IPS-20b (cell line): Measurements from ENCODE around the gene KY.

Source experiments
- H3K27ac ChIP-seq: one replicate; pipeline ENCODE4 v1.5.1; 2013; ENCODE audit warnings: low read length
- H3K27me3 ChIP-seq: 2 replicates; pipeline ENCODE4 v1.6.1; 2013; ENCODE audit warnings: mild to moderate bottlenecking, low read length, inconsistent platforms; ENCODE audit not compliant: insufficient read depth
- H3K36me3 ChIP-seq: 2 replicates; pipeline ENCODE4 v1.6.1; 2013; ENCODE audit warnings: low read depth, mild to moderate bottlenecking, inconsistent platforms, low read length, moderate library complexity; ENCODE audit not compliant: insufficient read depth
- H3K4me1 ChIP-seq: 2 replicates; pipeline ENCODE4 v1.6.1; 2013; ENCODE audit warnings: mild to moderate bottlenecking, control low read depth, inconsistent platforms, low read length, moderate library complexity; ENCODE audit not compliant: insufficient read depth
- H3K4me3 ChIP-seq: 2 replicates; pipeline ENCODE4 v1.5.1; 2013; ENCODE audit warnings: mild to moderate bottlenecking, low read length, inconsistent platforms
- H3K9ac ChIP-seq: 2 replicates; pipeline ENCODE4 v1.6.1; 2013; ENCODE audit warnings: low read depth, mild to moderate bottlenecking, inconsistent platforms, low read length, moderate library complexity
- H3K9me3 ChIP-seq: 2 replicates; pipeline ENCODE4 v1.6.1; 2013; ENCODE audit warnings: mild to moderate bottlenecking, low read depth, low read length, inconsistent platforms; ENCODE audit not compliant: insufficient read depth

Gene KY

GRCh38 chr3:134641671-134642300, 9.0 kb downstream of the KY start:
- H3K27ac ChIP-seq, result no peak overlapping the region
- no peak overlapping the region for H3K4me3 ChIP-seq
- no peaks in the 10 kb centered on the region for H3K36me3 ChIP-seq
- H3K9ac ChIP-seq, result no peak overlapping the region
- H3K4me1 ChIP-seq, result peaks cover 10% of the 10 kb centered on the region; the same call in 1 of the 2 replicates
- H3K9me3 ChIP-seq, result no peaks in the 10 kb centered on the region
- H3K27me3 ChIP-seq, result peaks cover 37% of the 10 kb centered on the region

GRCh38 chr3:134640872-134641470, 9.9 kb downstream of the KY start:
- H3K36me3 ChIP-seq, result no peaks in the 10 kb centered on the region
- H3K27ac ChIP-seq, result no peak overlapping the region
- H3K4me3 ChIP-seq, result no peak overlapping the region
- H3K9ac ChIP-seq, result no peak overlapping the region
- H3K9me3 ChIP-seq, result no peaks in the 10 kb centered on the region
- peaks cover 14% of the 10 kb centered on the region; the same call in 1 of the 2 replicates for H3K4me1 ChIP-seq
- peaks cover 29% of the 10 kb centered on the region; the same call in 1 of the 2 replicates for H3K27me3 ChIP-seq

GRCh38 chr3:134640378-134640777, 10.4 kb downstream of the KY start:
- no peaks in the 10 kb centered on the region for H3K36me3 ChIP-seq
- no peak overlapping the region for H3K9ac ChIP-seq
- peaks cover 14% of the 10 kb centered on the region; the same call in 1 of the 2 replicates for H3K4me1 ChIP-seq
- H3K27me3 ChIP-seq, result peaks cover 23% of the 10 kb centered on the region; the same call in 1 of the 2 replicates
- H3K27ac ChIP-seq, result no peak overlapping the region
- H3K4me3 ChIP-seq, result no peak overlapping the region
- no peaks in the 10 kb centered on the region for H3K9me3 ChIP-seq

- H3K4me3 ChIP-seq, result no peak overlapping the region
- H3K9me3 ChIP-seq, result no peaks in the 10 kb centered on the region
- no peak overlapping the region for H3K9ac ChIP-seq
- H3K36me3 ChIP-seq, result no peaks in the 10 kb centered on the region
- H3K27me3 ChIP-seq, result peaks cover 13% of the 10 kb centered on the region; the same call in 1 of the 2 replicates
- no peak overlapping the region for H3K27ac ChIP-seq
- peaks cover 14% of the 10 kb centered on the region; the same call in 1 of the 2 replicates for H3K4me1 ChIP-seq
Measured at GRCh38 chr3:134638385-134639030, 12.3 kb downstream of the KY start.

GRCh38 chr3:134636406-134636805, 14.4 kb downstream of the KY start:
- Histone ChIP-seq H3K4me1 (peaks cover 7% of the 10 kb centered on the region; the same call in 1 of the 2 replicates), H3K9me3 (no peaks in the 10 kb centered on the region), H3K36me3 (no peaks in the 10 kb centered on the region), H3K27me3 (0 out of 2 replicates have a peak, but pooled peaks cover 4% of the 10 kb centered on the region), H3K9ac (no peak overlapping the region), H3K27ac (no peak overlapping the region), H3K4me3 (no peak overlapping the region)

GRCh38 chr3:134630506-134630905, 20.3 kb downstream of the KY start:
- Histone ChIP-seq H3K4me3 (no peak overlapping the region), H3K27me3 (no peaks in the 10 kb centered on the region), H3K9me3 (no peaks in the 10 kb centered on the region; the same call in 1 of the 2 replicates), H3K9ac (no peak overlapping the region), H3K27ac (no peak overlapping the region), H3K36me3 (no peaks in the 10 kb centered on the region), H3K4me1 (no peaks in the 10 kb centered on the region)

GRCh38 chr3:134628884-134629283, 21.9 kb downstream of the KY start:
- no peaks in the 10 kb centered on the region for H3K4me1 ChIP-seq
- no peaks in the 10 kb centered on the region; the same call in 1 of the 2 replicates for H3K9me3 ChIP-seq
- H3K27ac ChIP-seq, result no peak overlapping the region
- H3K36me3 ChIP-seq, result no peaks in the 10 kb centered on the region
- H3K4me3 ChIP-seq, result no peak overlapping the region
- H3K27me3 ChIP-seq, result no peaks in the 10 kb centered on the region
- no peak overlapping the region for H3K9ac ChIP-seq

GRCh38 chr3:134627831-134628230, 23.0 kb downstream of the KY start:
- no peak overlapping the region for H3K4me3 ChIP-seq
- no peaks in the 10 kb centered on the region for H3K36me3 ChIP-seq
- no peaks in the 10 kb centered on the region for H3K27me3 ChIP-seq
- H3K9ac ChIP-seq, result no peak overlapping the region
- no peaks in the 10 kb centered on the region; the same call in 1 of the 2 replicates for H3K9me3 ChIP-seq
- H3K27ac ChIP-seq, result no peak overlapping the region
- no peaks in the 10 kb centered on the region for H3K4me1 ChIP-seq

- H3K9me3 ChIP-seq, result no peaks in the 10 kb centered on the region; the same call in 1 of the 2 replicates
Measured at GRCh38 chr3:134625885-134626741, 24.7 kb downstream of the KY start.

GRCh38 chr3:134625462-134625861, 25.4 kb downstream of the KY start:
- Histone ChIP-seq H3K27me3 (no peaks in the 10 kb centered on the region), H3K36me3 (no peaks in the 10 kb centered on the region)

More at GRCh38 chr3:134625885-134626741, 24.7 kb downstream of the KY start:
- no peaks in the 10 kb centered on the region for H3K27me3 ChIP-seq
- no peak overlapping the region for H3K4me3 ChIP-seq
- H3K4me1 ChIP-seq, result no peaks in the 10 kb centered on the region
- H3K27ac ChIP-seq, result no peak overlapping the region
- no peak overlapping the region for H3K9ac ChIP-seq
- no peaks in the 10 kb centered on the region for H3K36me3 ChIP-seq

GRCh38 chr3:134624537-134625287, 26.1 kb downstream of the KY start:
- H3K9me3 ChIP-seq, result no peaks in the 10 kb centered on the region
- H3K4me3 ChIP-seq, result no peak overlapping the region
- H3K27me3 ChIP-seq, result no peaks in the 10 kb centered on the region
- H3K9ac ChIP-seq, result no peak overlapping the region
- no peaks in the 10 kb centered on the region for H3K4me1 ChIP-seq
- H3K27ac ChIP-seq, result no peak overlapping the region
- no peaks in the 10 kb centered on the region for H3K36me3 ChIP-seq

More at GRCh38 chr3:134625462-134625861, 25.4 kb downstream of the KY start:
- H3K9ac ChIP-seq, result no peak overlapping the region
- H3K27ac ChIP-seq, result no peak overlapping the region
- H3K4me3 ChIP-seq, result no peak overlapping the region
- H3K4me1 ChIP-seq, result no peaks in the 10 kb centered on the region
- no peaks in the 10 kb centered on the region for H3K9me3 ChIP-seq
